GM13976 (cell line): ENCODE results near the gene SLIT3.

Source experiments
- DNase-seq: peaks from one replicate; pipeline ENCODE4 v3.0.0; 2012; ENCODE audit warnings: low spot score
- CTCF ChIP-seq: IDR thresholded peaks from 2 replicates; pipeline ENCODE4 v1.5.1; 2012; ENCODE audit warnings: borderline replicate concordance, mild to moderate bottlenecking; ENCODE audit not compliant: insufficient read depth; ENCODE audit errors: extremely low read depth, missing control alignments, control extremely low read depth
- in situ Hi-C: fragments of 300-500 bp; cut with MboI; formaldehyde crosslinking; loops from one replicate; pipeline ENCODE4 v1.12.0; 2022; ENCODE audit warnings: low sequenced_read_pairs, mixed read lengths, inconsistent platforms; ENCODE audit not compliant: unreplicated experiment

Gene SLIT3

DNA sequence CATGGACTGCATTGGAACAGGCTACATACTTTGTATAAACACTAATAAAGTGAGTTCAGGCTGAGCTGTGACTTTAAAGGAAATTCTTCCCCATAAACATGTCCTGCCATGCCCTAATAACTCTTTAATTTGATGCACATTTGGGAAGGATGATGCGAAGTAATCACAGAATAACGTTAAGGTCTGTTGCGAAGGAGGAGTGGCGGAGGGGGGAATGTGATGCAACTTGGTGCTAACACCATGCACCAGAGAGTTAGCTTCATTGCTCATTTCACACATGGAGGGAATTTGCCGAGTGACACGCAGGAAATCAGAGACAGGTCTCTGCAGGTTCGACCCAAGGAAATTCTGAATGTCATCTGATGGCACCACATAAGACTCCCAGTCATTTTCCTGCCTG lies 32.9 kb downstream of the SLIT3 start:
- no peak for TF ChIP-seq CTCF
- in situ Hi-C loops, result no loop called here
- DNase-seq, result no peak

DNA sequence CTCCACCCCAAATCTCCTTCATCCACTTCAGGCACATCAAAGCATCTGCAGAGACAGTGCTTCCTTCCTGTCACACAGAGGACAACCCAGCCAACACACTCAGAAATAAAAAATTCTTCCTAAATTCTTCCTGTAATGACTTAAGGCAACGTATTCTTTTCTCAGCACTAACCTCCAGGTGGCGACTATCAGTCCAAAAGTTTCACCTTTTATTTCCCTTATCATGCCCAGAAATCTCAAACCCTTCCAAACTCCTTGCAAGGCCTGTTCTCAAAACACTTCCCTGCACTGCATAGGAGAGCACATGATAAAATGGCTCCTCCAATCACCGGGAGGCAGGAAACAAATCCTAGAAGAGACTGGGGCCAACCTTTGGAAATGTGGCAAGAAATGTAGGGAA lies 35.1 kb downstream of the SLIT3 start:
- in situ Hi-C loops, result no loop called here
- DNase-seq, result no peak
- TF ChIP-seq CTCF, result no peak

DNA sequence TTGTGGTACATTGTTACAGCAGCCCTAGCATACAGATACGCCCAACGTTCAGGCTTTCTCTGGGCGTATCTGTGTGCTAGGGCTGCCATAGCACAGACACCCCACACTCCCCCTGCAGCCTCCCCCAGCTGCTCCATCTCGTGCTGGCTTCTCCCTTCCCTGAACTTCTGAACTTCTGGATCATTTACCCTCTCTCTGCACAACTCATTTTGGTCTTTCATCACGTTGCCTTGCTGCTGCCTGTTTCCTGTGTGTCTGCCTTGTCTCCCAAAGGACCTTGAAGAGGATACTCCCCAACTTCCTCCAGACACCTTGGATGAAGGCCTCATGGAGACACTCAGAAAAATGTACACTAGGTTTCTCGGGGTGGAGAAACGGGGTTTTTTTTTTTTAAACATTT lies 37.3 kb downstream of the SLIT3 start:
- in situ Hi-C loops, result no loop called here
- no peak for TF ChIP-seq CTCF

DNA sequence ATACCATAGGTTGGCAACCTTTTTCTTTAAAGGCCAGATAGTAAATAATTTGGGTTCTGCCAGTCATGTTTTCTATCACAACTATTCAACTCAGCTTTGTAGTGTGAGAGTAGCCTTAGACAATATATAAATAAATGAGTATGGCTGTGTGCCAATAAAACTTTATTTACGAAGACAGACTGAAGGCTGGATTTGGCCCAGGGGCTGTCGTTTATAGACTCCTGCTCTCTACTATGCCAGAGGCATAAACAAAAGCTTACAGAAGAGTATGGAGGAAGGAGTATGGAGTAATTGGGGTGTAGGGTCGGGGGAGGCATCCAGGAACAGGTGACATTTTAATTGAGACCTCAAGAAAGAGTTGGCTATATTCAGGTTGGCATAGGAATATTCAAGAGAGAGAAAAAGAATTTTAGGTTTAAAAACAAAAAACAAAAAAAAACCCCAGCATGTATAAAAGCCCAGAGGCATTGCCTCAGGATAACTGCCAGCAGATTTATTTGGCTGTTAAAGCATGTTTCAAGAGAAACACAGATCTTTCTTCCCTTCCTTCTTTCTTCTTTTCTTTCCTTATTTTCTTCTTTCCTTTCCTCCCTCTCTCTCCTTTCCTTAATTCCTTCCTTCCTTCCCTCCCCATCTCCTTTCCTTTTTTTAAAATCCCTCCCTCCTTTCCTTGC lies 39.9 kb downstream of the SLIT3 start:
- DNase-seq, result no peak
- in situ Hi-C loops, result no loop called here
- TF ChIP-seq CTCF, result no peak

More for the DNA sequence above, 37.3 kb downstream of the SLIT3 start:
- no peak for DNase-seq

DNA sequence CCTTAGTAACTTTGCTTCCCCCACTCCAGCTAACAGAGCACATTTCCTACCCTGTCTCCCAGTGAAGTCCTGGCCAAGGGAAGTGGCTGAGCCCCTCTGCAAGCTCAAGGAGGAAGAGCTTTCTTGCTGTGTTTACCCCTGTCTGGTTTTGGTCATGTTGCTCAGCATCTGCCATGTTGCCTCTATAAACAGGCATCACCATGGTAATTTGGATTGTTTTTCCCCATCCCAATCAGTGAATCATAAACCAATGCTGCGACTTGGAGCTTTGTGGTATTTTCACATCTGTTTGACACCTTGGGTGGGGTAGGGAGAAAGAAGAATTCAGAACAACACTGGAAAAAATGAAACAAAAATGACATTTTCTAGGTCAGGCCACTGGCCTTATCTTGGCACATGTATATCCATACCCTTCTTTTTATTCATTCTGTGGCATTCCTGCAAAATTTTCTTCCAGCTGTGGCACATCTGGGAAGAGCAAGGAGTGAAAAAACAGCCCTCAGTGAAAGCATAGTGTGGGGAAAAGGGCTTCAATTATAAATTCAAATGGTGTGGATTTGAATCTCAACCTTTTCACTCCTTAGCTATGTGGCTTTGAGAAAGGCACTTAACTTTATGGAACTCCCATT lies 42.5 kb downstream of the SLIT3 start:
- no peak for TF ChIP-seq CTCF
- in situ Hi-C loops, result no loop called here

DNA sequence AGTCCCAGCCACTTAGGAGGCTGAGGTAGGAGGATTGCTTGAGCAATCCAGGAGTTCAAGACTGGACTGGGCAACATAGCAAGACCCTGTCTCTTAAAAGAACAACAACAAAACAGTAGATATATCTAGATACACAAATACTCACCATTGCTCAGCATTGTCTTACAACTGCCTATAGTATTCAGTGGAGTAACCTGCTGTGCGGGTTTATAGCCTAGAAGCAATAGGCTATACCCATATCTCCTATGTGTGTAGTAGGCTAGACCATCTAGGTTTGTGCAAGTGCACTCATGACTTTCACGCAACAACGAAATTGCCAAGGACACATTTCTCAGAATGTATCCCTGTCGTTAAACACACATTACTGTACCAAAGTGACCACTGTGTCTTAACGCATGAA lies 44.7 kb downstream of the SLIT3 start:
- in situ Hi-C loops, result no loop called here
- no peak for DNase-seq
- no peak for TF ChIP-seq CTCF

More for the DNA sequence above, 42.5 kb downstream of the SLIT3 start:
- no peak for DNase-seq
